ENCODE measurements around the gene SLC16A12.
"Not testable (repeated sequence)": the region's sequence is repeated elsewhere in the genome, so short reads cannot be mapped to it uniquely, and the experiment has no call there.

- TF ChIP-seq, protein P1, sequence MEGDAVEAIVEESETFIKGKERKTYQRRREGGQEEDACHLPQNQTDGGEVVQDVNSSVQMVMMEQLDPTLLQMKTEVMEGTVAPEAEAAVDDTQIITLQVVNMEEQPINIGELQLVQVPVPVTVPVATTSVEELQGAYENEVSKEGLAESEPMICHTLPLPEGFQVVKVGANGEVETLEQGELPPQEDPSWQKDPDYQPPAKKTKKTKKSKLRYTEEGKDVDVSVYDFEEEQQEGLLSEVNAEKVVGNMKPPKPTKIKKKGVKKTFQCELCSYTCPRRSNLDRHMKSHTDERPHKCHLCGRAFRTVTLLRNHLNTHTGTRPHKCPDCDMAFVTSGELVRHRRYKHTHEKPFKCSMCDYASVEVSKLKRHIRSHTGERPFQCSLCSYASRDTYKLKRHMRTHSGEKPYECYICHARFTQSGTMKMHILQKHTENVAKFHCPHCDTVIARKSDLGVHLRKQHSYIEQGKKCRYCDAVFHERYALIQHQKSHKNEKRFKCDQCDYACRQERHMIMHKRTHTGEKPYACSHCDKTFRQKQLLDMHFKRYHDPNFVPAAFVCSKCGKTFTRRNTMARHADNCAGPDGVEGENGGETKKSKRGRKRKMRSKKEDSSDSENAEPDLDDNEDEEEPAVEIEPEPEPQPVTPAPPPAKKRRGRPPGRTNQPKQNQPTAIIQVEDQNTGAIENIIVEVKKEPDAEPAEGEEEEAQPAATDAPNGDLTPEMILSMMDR (conservative IDR thresholded peaks at IDR 0.05) = not testable (repeated sequence)
- not testable (repeated sequence) for TF ChIP-seq ZFX (IDR thresholded peaks at IDR 0.05)
Measured at GRCh38 chr10:89412276-89412675, 123.1 kb downstream of the SLC16A12 start.

Data from C4-2B (cell line).